Aorta (tissue), 5 donors: ENCODE results near the gene GPBAR1. TPM values are rescaled to one million over a fixed set of nuclear protein-coding genes. Genes with fewer than 3 reads are reported as not detected.

ENCODE experiments used
- ATAC-seq: fragments of 200-7000 bp; cut with Tn5 transposase; one replicate; pipeline ENCODE4 v1.9.1; 2022; ENCODE audit warnings: moderate library complexity; ENCODE audit not compliant: low FRiP score
- DNase-seq, 2 donors: peaks; one replicate each; pipeline ENCODE4 v3.0.0-alpha.2; 2020
- H3K27ac ChIP-seq, 2 donors: one replicate each; pipeline ENCODE4 v1.5.1; 2013; ENCODE audit warnings: low read length in 2 of 2, mild to moderate bottlenecking in 2 of 2, moderate library complexity in 2 of 2, control low read depth in 1 of 2, inconsistent platforms in 1 of 2, low read depth in 1 of 2
- H3K27me3 ChIP-seq, 2 donors: one replicate each; pipeline ENCODE4 v1.6.1; 2013; ENCODE audit warnings: control low read depth in 1 of 2, low read length in 1 of 2, mild to moderate bottlenecking in 1 of 2, moderate library complexity in 1 of 2; ENCODE audit not compliant: insufficient read depth in 2 of 2, control insufficient read depth in 1 of 2
- H3K36me3 ChIP-seq, 2 donors: one replicate each; pipeline ENCODE4 v1.6.1; 2013; ENCODE audit warnings: control low read depth in 1 of 2, low read length in 1 of 2, mild to moderate bottlenecking in 1 of 2; ENCODE audit not compliant: insufficient read depth in 2 of 2, control insufficient read depth in 1 of 2
- H3K4me1 ChIP-seq, 2 donors: one replicate each; pipeline ENCODE4 v1.6.1; 2013; ENCODE audit warnings: low read length in 2 of 2, control low read depth in 1 of 2, mild to moderate bottlenecking in 1 of 2, moderate library complexity in 1 of 2; ENCODE audit not compliant: insufficient read depth in 2 of 2, control insufficient read depth in 1 of 2
- H3K4me3 ChIP-seq, 2 donors: one replicate each; pipeline ENCODE4 v1.5.1; 2013; ENCODE audit warnings: low read length in 2 of 2, control low read depth in 1 of 2, mild to moderate bottlenecking in 1 of 2
- H3K9me3 ChIP-seq: one replicate; pipeline ENCODE4 v1.6.1; 2013; ENCODE audit warnings: mild to moderate bottlenecking, low read length; ENCODE audit not compliant: control insufficient read depth
- WGBS, 2 donors: extraction: QIAGEN DNeasy Blood & Tissue Kit; methylation state at CpG; one replicate each; pipeline ENCODE4 v1.1.7; 2013; 5-methylcytosine and 5-hydroxymethylcytosine counted together
- intact Hi-C, 2 donors: fragments of 100-400 bp; cut with DNase I; formaldehyde crosslinking; loops; one replicate each; pipeline versions ENCODE4 v1.14.2 to v1.15.0; 2022
- polyA plus RNA-seq, 2 donors: library from polyadenylated mRNA; stranded (reverse); fragments of 200-250 nt; gene quantifications; one replicate each; pipeline ENCODE4 v1.2.3, GENCODE V29; 2013
- total RNA-seq, 2 donors: library from RNA; stranded (reverse); fragmentation: NEBNext Ultra II Directional; extraction: Animal tissue kit (Norgen Biotek cat#: 25700); gene quantifications; one replicate each; pipeline ENCODE4 v1.2.1, GENCODE V29; 2021
- donor health status: healthy with polysubstance abuse.
- donor health status: Bipolar disorder and iron deficiency.
- donor health status: DM: no; HTN: no; CAD: no.
- donor health status: DM: no; HTN: no; CAD: no.
- donor health status: DM: yes; HTN: yes; CAD: no.

The GPBAR1 gene
- total and polyA plus RNA-seq, 4 donors = 0.46 to 3.7 (median 2.4) TPM

DNA sequence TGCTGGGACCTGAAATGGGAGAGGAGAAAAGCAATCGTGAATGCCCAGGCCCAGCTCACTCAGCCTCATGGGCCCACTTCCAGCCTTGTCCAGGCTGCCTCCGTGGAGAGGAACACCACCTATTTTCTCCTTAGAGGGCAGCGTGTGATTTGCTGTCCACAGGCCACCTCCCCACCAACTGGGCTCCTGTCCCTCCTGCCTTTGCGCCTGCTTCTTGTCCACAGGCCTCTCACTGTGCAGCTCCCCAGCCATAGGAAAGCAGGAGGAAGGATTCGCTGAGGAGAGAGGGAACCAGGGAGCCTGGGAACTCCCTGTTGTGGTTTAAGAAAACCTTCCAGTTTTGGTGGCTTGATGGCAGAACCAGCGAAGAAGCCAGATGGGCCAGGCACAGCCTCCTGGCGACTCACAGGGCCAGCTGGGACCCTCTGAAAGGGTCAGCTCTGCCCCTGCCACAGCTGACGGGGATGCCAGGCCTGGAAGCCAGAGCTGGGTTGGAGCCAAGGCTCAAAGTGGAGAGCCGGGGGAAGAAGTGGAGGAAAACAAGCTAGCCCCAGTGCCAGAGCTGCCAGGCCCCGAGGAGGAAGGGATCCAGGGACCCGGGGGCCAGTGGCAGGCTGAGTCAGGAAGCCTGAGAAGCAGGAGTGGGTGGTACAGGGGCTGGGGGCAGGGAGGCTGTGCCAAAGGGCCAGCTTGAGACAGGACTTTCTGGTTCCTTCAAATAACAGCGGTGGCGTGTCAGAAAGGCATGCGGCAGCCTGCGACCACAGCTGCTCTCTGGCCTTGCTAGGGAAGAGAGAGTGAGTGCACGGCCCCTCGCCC, 21.6 kb downstream of the GPBAR1 start:
- Histone ChIP-seq H3K27ac (peak overlapping the region; percentile 71 to 86), H3K4me3 (no peak overlapping the region)
- peak; percentile 83 to 87 for DNase-seq

DNA sequence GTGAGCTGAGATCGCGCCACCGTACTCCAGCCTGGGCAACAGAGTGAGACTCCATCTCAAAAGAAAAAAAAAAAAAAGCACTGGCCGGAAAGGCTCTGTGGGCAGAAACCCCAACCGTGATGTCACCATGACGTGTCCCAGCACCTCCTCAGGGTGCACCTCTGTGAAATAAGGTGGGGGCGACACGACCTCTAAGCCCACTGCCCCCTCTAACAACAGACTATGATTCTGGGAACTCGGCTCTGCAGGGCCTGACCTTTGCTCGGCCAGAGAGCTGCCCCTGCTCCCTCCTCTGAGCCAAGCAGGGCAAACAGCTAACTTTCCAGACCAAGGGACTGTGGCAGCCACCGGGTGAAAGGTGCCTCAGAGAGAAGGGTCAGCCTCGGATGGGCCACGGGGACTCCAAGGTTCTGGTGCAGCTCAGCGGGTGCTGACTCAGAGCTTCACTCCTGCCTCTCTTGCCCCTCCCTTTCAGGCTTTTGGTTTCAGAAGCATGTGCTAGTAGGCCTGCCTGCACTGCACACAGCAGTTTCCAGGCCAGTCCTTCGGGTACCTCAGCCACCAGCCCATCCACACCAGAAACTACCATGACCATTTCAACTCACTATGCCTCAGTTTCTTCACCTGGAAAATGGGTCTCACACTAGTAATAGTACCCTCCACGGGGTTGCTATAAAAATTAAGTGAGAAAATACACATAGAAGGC, 23.4 kb downstream of the GPBAR1 start:
- Histone ChIP-seq H3K4me3 (peak overlapping the region in 1 of 2 donors; percentile 1), H3K27me3 (no peaks in the 10 kb centered on the region), H3K9me3 (no peaks in the 10 kb centered on the region), H3K4me1 (peaks cover 0 to 3% of the 10 kb centered on the region in 2 donors), H3K27ac (peak overlapping the region in 1 of 2 donors; percentile 70), H3K36me3 (peaks cover 0 to 8% of the 10 kb centered on the region in 2 donors)
- DNase-seq (peak; percentile 79 to 87), ATAC-seq (peak; percentile 30)
- intact Hi-C loops = no loop called here
- 25 to 32% methylated on average over 16 of the region's 16 CpGs for WGBS, 2 donors

More for the DNA sequence above, 21.6 kb downstream of the GPBAR1 start:
- 6% methylated on average over 16 to 17 of the region's 17 CpGs for WGBS, 2 donors
- no peak for ATAC-seq
- Histone ChIP-seq H3K27me3 (no peaks in the 10 kb centered on the region), H3K4me1 (peaks cover 0 to 3% of the 10 kb centered on the region in 2 donors), H3K36me3 (peaks cover 0 to 21% of the 10 kb centered on the region in 2 donors), H3K9me3 (no peaks in the 10 kb centered on the region)
- intact Hi-C loops = no loop called here

DNA sequence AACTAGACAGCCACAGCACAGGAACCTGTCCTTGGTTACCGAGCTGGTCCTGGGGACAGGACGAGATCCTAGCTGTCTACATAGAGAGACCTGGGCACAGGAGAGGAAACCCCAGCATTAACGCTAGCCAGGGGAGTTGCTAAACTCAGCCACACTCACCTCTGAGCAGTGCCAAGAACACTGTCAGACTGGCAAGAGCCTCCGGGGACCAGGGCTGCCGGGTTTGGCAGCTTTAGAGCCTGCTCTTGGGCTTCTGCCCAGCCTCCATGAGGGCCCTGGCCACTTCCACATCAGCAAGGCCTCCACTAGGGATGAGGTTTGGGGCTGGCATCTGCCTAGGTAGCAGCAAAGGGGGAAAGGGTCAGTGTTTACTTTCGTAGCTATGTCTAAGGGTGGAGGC, 24.8 kb downstream of the GPBAR1 start:
- intact Hi-C loops = no loop called here
- Histone ChIP-seq H3K27me3 (no peaks in the 10 kb centered on the region), H3K36me3 (peaks cover 0 to 1% of the 10 kb centered on the region in 2 donors), H3K9me3 (no peaks in the 10 kb centered on the region), H3K4me3 (no peak overlapping the region), H3K27ac (peak overlapping the region; percentile 85 to 91), H3K4me1 (peaks cover 0 to 3% of the 10 kb centered on the region in 2 donors)
- ATAC-seq (peak; percentile 51), DNase-seq (peak; percentile 86 to 92)
- 2 to 3% methylated on average over 6 of the region's 6 CpGs for WGBS, 2 donors

DNA sequence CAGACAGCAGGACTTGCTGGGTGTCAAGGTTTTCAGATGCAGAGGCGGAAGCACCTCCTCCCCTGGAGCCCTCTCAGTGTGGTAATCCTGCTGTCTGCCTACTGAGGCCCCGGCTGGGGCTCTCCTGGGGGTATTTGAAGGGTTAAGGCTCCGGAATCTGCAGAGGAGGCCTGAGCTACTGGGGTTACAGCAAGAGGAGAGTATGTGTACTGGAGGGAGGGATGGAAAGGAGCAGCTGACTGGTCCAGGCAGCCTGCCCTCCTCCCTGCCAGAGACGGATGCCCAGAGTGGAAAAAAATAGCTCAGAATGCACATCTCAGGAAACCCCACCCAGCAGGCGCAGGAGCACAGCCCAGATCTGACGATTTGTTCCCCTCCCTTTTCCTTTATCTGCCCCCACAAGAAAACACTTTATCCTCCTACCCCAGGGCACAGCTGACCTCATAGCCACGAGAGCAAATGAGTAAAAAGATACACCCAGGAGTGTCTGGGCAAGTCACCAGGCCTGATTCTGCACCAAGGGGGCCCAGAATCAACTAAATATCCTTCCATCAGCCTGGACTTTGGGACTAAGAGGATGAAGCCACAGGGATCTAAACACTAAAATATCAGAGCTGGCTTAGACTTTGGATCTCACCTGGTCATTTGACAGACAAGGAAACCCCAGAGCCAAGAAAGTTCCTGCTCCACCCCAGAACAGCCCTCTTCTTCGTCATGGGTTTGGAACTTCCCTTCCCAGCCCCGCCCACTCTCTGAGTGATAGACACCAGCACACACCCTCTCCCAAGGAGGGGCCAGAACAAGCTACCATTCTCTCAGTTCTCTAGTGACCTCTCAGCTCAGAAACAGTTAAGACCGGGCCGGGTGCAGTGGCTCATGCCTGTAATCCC, 26.0 kb downstream of the GPBAR1 start:
- no peaks in the 10 kb centered on the region for H3K9me3 ChIP-seq
- WGBS, 2 donors = 1 to 2% methylated on average over 11 of the region's 11 CpGs
- intact Hi-C loops = no loop called here
- peak overlapping the region; percentile 87 to 95 for H3K27ac ChIP-seq
- peak; percentile 94 to 95 for DNase-seq
- peaks cover 0 to 3% of the 10 kb centered on the region in 2 donors for H3K4me1 ChIP-seq
- H3K4me3 ChIP-seq = peak overlapping the region; percentile 23 to 72
- ATAC-seq = peak; percentile 90
- H3K36me3 ChIP-seq = no peaks in the 10 kb centered on the region
- H3K27me3 ChIP-seq = no peaks in the 10 kb centered on the region

DNA sequence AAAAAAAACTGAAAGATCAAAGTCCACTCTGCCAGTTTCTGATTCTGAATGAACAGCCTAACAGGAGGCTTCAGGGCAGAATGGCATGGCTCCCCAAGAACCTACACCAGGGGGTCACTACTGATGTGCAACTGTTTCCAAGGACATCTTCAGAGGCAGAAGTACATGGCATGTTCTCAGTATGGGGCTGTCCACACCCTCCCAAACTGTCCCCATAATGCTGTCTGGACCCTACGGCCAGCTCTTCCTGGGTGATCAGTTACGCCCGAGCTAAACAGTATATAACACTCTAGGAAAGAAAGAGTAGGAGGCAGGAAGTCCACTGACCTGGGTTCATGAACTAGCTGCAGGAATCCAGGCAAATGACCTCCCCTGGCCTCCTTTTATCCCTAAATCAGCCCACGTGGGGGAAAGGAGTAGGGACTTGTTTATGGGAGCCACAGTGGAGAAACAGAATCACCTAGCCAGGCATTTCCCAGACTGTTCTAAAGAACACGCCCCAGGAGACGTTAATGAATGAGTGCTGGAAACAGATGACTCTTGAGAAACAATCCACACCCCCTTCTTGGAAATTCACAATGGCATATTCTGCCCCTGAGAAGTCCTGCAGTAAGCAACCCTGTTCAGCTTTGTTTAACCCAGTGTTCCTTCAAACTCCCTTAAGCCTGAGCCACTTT, 29.0 kb downstream of the GPBAR1 start:
- Histone ChIP-seq H3K27ac (peak overlapping the region; percentile 32 to 92), H3K4me1 (peaks cover 0 to 3% of the 10 kb centered on the region in 2 donors), H3K36me3 (no peaks in the 10 kb centered on the region), H3K27me3 (no peaks in the 10 kb centered on the region), H3K9me3 (no peaks in the 10 kb centered on the region), H3K4me3 (peak overlapping the region; percentile 31 to 59)
- DNase-seq (no peak), ATAC-seq (no peak)
- intact Hi-C loops = loop anchor here in 1 of 2 donors (2.0 kb wide), 1 partner anchor 17 kb away; no protein-coding TSS in a partner anchor
- 8 to 14% methylated on average over 6 of the region's 6 CpGs for WGBS, 2 donors

DNA sequence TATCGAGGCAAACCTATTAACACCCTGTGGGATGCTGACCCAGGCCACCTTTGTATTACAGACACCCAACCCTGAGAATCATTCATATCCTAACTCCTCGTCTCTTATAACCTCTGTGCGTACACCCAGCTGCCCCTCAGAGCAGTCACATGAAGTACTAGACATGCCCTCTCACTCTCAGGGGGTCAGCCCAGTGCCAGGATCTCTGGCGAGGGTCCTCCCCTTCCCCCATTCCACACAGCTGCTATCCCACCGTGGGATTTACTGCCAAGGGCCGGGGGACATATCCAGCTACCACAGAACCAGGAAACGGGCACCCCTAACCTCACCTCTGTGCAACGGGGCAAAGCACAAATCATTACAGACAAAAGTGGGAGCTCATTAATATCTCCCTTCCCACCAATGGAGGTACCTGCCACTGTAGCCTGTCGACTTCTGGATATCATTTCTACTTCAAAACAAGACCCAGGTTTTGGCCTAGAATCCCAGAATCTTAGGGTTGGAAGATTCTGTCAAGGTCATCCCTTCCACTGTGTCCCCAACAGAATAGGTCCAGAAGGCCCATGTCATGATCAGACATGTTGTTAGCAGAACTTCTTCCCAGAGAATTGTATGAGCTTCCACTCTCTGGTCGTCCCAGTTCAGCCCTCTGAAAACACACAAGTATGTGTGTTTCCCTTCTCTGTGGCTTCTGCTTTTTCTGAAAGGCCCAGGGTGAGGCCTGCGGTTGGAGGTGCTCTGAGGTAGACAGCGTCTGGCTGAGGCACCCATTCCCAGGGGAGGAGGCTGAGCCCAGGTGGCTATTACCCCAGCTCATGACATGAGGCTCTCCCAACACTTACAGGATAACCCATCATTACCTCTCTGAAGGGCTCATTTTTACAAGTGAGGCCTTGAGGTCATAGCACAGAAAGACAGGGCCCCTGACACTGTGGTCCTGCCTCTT, 29.8 kb downstream of the GPBAR1 start:
- Histone ChIP-seq H3K27ac (peak overlapping the region; percentile 46 to 92), H3K4me3 (peak overlapping the region; percentile 59 to 94), H3K27me3 (no peaks in the 10 kb centered on the region), H3K9me3 (no peaks in the 10 kb centered on the region), H3K4me1 (peaks cover 0 to 3% of the 10 kb centered on the region in 2 donors), H3K36me3 (no peaks in the 10 kb centered on the region)
- no peak for ATAC-seq
- 8 to 12% methylated on average over 12 of the region's 12 CpGs for WGBS, 2 donors
- intact Hi-C loops = loop anchor here in 1 of 2 donors (2.0 kb wide), 1 partner anchor 18 kb away; no protein-coding TSS in a partner anchor
- no peak for DNase-seq

DNA sequence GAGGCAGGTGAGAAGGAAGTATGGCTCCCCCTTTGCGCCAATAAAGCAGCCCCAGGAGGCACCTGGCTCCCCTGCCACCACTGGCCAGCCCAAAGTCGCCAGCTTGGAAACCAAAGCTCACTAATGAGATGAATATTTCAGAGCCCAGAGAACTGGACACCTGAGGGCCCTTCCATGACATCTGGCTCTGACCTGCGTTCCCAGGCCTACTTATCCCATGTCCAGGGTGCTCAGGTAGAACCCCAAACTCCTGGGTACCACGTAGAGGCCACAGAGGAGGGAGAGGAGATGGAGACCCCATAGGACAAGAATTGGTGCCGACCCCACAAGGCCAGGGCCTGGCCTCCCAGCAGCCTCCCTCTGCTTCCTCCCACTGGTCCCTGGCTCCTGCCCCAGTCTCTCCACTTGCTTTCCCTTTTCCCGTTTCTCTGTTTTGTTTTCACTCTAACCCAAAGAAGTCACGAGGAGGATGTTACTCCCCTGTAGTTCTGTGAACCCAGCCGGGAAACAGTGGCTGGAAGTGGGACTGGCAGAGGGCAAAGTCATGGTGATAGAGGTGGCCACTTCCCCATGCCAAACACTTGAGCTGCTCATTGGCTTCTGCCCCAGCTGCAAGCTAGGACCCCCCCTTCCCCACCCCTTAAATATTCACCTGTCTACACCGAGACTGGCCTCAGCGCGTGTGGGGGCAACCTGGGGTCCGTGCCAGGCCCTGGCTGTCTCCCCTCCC, 30.7 kb downstream of the GPBAR1 start:
- intact Hi-C loops = loop anchor here in 1 of 2 donors (2.0 kb wide), 1 partner anchor 19 kb away; no protein-coding TSS in a partner anchor
- H3K4me1 ChIP-seq = peaks cover 0 to 3% of the 10 kb centered on the region in 2 donors
- peak overlapping the region; percentile 59 to 94 for H3K4me3 ChIP-seq
- H3K36me3 ChIP-seq = no peaks in the 10 kb centered on the region
- ATAC-seq = peak; percentile 25
- no peaks in the 10 kb centered on the region for H3K27me3 ChIP-seq
- H3K27ac ChIP-seq = peak overlapping the region; percentile 76 to 92
- peak in 1 of 2 donors; percentile 72 for DNase-seq
- 10 to 12% methylated on average over 11 to 12 of the region's 12 CpGs for WGBS, 2 donors
- no peaks in the 10 kb centered on the region for H3K9me3 ChIP-seq
